HepG2 (cell line): ENCODE data around the gene JAZF1. TPM values are rescaled to one million over a fixed set of nuclear protein-coding genes. Genes with fewer than 3 reads are reported as not detected.

Experiments
- ATAC-seq: fragments of 200-7000 bp; cut with Tn5 transposase; 3 replicates; pipeline ENCODE4 v1.9.1; 2020; ENCODE audit warnings: mild to moderate bottlenecking, moderate library complexity
- BruUV-seq: library from RNA; stranded (reverse); fragments of 400-500 nt; replicated peaks from 2 replicates; lab custom pipeline; 2021; lab: Mats Ljungman, UMichigan
- CTCF ChIA-PET: fragments of 300-600 bp; formaldehyde crosslinking; extraction: SDS; loops from one replicate; lab custom pipeline; 2021; ENCODE audit warnings: low total read pairs, inconsistent platforms, low intra/inter-chr PET ratio; lab: Yijun Ruan, JAX
- POLR2A ChIA-PET: fragments of 350-600 bp; sonication (Branson Sonifier 250); formaldehyde crosslinking; loops from one replicate; lab custom pipeline; 2020; ENCODE audit warnings: antibody characterized with exemption, inconsistent platforms; lab: Yijun Ruan, JAX
- DNase-seq: peaks from one replicate; pipeline ENCODE4 v3.0.0-alpha.2; 2015; ENCODE audit warnings: low spot score
- FAIRE-seq: peaks from 3 replicates; lab custom pipeline; 2011; peaks lifted over from hg19 to GRCh38; lab: Jason Lieb, UNC
- H2AFZ ChIP-seq: one replicate; pipeline ENCODE4 v1.6.1; 2011; ENCODE audit warnings: low read length, inconsistent platforms
- H3K27ac ChIP-seq: fragments of 300-600 bp; 3 replicates; pipeline ENCODE4 v1.8.0; 2011; ENCODE audit warnings: mixed run types, mild to moderate bottlenecking, mixed read lengths, low read length, inconsistent platforms; ENCODE audit not compliant: insufficient read depth; ENCODE audit errors: extremely low read length
- H3K27me3 ChIP-seq, 2 experiments: fragments of 200-600 bp in 1 of 2; 2 replicates in 1 of 2; 3 replicates in 1 of 2; pipeline versions ENCODE4 v1.6.0 to v1.8.0; 2011; ENCODE audit warnings: low read length in 2 of 2, mild to moderate bottlenecking in 2 of 2, moderate library complexity in 2 of 2, inconsistent platforms in 1 of 2; ENCODE audit not compliant: insufficient read depth in 2 of 2, control insufficient read depth in 1 of 2
- H3K36me3 ChIP-seq, 2 experiments: fragments of 200-600 bp in 1 of 2; replicated peaks in 1 of 2; 2 replicates in 1 of 2; 3 replicates in 1 of 2; pipeline versions ENCODE4 v1.5.1 to v1.8.0; 2011; ENCODE audit warnings: low read length in 2 of 2, inconsistent platforms in 1 of 2; ENCODE audit not compliant: insufficient read depth in 2 of 2, control insufficient read depth in 1 of 2
- H3K4me1 ChIP-seq: 2 replicates; pipeline ENCODE4 v1.5.1; 2012; ENCODE audit warnings: low read length, inconsistent platforms; ENCODE audit not compliant: insufficient read depth
- H3K4me2 ChIP-seq: 2 replicates; pipeline ENCODE4 v1.6.0; 2011; ENCODE audit warnings: low read depth, low read length, inconsistent platforms
- H3K4me3 ChIP-seq, 3 experiments: fragments of 200-600 bp in 1 of 3; sonication (generic), shearing (Covaris generic) in 1 of 3; replicated peaks in 1 of 3; 2 replicates each; pipeline ENCODE4 v1.5.1; 2011 to 2016; ENCODE audit warnings: low read length in 3 of 3, inconsistent platforms in 2 of 3, low read depth in 2 of 3, mild to moderate bottlenecking in 2 of 3, control low read depth in 1 of 3, mixed read lengths in 1 of 3; ENCODE audit not compliant: insufficient read depth in 1 of 3
- H3K79me2 ChIP-seq: one replicate; pipeline ENCODE4 v1.6.1; 2011; ENCODE audit warnings: low read length, inconsistent platforms; ENCODE audit not compliant: insufficient read depth
- H3K9ac ChIP-seq: 2 replicates; pipeline ENCODE4 v1.6.0; 2011; ENCODE audit warnings: mild to moderate bottlenecking, low read depth, low read length, inconsistent platforms; ENCODE audit not compliant: insufficient read depth
- H3K9me3 ChIP-seq: 2 replicates; pipeline ENCODE4 v1.5.1; 2012; ENCODE audit warnings: mild to moderate bottlenecking, low read length
- H4K20me1 ChIP-seq: 2 replicates; pipeline ENCODE4 v1.6.0; 2011; ENCODE audit warnings: inconsistent platforms, mild to moderate bottlenecking, low read length, moderate library complexity; ENCODE audit not compliant: insufficient read depth
- ARHGAP35 ChIP-seq: sonication (generic); formaldehyde crosslinking; IDR thresholded peaks from 2 replicates; pipeline ENCODE4 v1.9.0; 2022; ENCODE audit warnings: mild to moderate bottlenecking, inconsistent platforms, moderate library complexity, missing genetic modification reagents, borderline replicate concordance
- ETV5 ChIP-seq: IDR thresholded peaks from 2 replicates; pipeline ENCODE4 v1.6.1; 2018; ENCODE audit warnings: missing biosample characterization, missing genetic modification reagents, inconsistent platforms, borderline replicate concordance
- ETV6 ChIP-seq: sonication (generic); formaldehyde crosslinking; conservative IDR thresholded peaks from 2 replicates; pipeline ENCODE4 v1.4.0; 2020; ENCODE audit warnings: missing genetic modification reagents
- GABPB1 ChIP-seq: IDR thresholded peaks from 2 replicates; pipeline ENCODE4 v1.6.1; 2016; ENCODE audit warnings: mild to moderate bottlenecking, missing genetic modification reagents, moderate library complexity, missing compliant biosample characterization
- GLI4 ChIP-seq: sonication (generic); formaldehyde crosslinking; IDR thresholded peaks from 2 replicates; pipeline ENCODE4 v1.5.1; 2020; ENCODE audit warnings: missing genetic modification reagents, mild to moderate bottlenecking, moderate library complexity, borderline replicate concordance
- HMG20B ChIP-seq: conservative IDR thresholded peaks from 2 replicates; pipeline ENCODE4 v1.6.1; 2016; ENCODE audit warnings: missing genetic modification reagents, missing compliant biosample characterization
- HOXA3 ChIP-seq: sonication (generic); formaldehyde crosslinking; IDR thresholded peaks from 2 replicates; pipeline ENCODE4 v1.5.0; 2020; ENCODE audit warnings: missing genetic modification reagents
- HOXD1 ChIP-seq: sonication (generic); formaldehyde crosslinking; IDR thresholded peaks from 2 replicates; pipeline ENCODE4 v1.5.0; 2020; ENCODE audit warnings: missing genetic modification reagents
- ZFP36 ChIP-seq: fragments of 150-350 bp; IDR thresholded peaks from 2 replicates; pipeline ENCODE4 v1.6.1; 2018; ENCODE audit warnings: borderline replicate concordance, low read length, low read depth; ENCODE audit not compliant: partially characterized antibody
- ZFP91 ChIP-seq: sonication (generic); formaldehyde crosslinking; IDR thresholded peaks from 2 replicates; pipeline ENCODE4 v1.9.0; 2022; ENCODE audit warnings: missing genetic modification reagents, mild to moderate bottlenecking, borderline replicate concordance
- ZNF224 ChIP-seq: sonication (generic); formaldehyde crosslinking; IDR thresholded peaks from 2 replicates; pipeline ENCODE4 v1.5.0; 2020; ENCODE audit warnings: mild to moderate bottlenecking, missing genetic modification reagents
- ZNF773 ChIP-seq: sonication (generic); formaldehyde crosslinking; IDR thresholded peaks from 2 replicates; pipeline ENCODE4 v1.4.0; 2020; ENCODE audit warnings: missing genetic modification reagents, borderline replicate concordance
- ZNF83 ChIP-seq: sonication (generic); formaldehyde crosslinking; IDR thresholded peaks from 2 replicates; pipeline ENCODE4 v1.4.0; 2020; ENCODE audit warnings: missing genetic modification reagents, mild to moderate bottlenecking, borderline replicate concordance
- ZSCAN25 ChIP-seq: sonication (generic); formaldehyde crosslinking; IDR thresholded peaks from 2 replicates; pipeline ENCODE4 v1.8.0; 2022; ENCODE audit warnings: mild to moderate bottlenecking, missing genetic modification reagents
- ZSCAN30 ChIP-seq: sonication (generic); formaldehyde crosslinking; IDR thresholded peaks from 2 replicates; pipeline ENCODE4 v1.5.0; 2020; ENCODE audit warnings: mild to moderate bottlenecking, missing genetic modification reagents
- WGBS: methylation state at CpG from one replicate; pipeline ENCODE4 v1.1.6; 2017; ENCODE audit warnings: low lambda C conversion rate; 5-methylcytosine and 5-hydroxymethylcytosine counted together
- in situ Hi-C: cut with HindIII; loops from 2 replicates; pipeline ENCODE4 v1.10.0; 2017; ENCODE audit warnings: low pct_unique_long_range_greater_than_20kb; ENCODE audit not compliant: extremely low pct_ligation_motif_present
- intact Hi-C: fragments of 100-400 bp; cut with micrococcal nuclease; formaldehyde crosslinking; loops from one replicate; pipeline ENCODE4 v1.10.0; 2022; ENCODE audit not compliant: unreplicated experiment
- polyA plus RNA-seq, 8 experiments: library from polyadenylated mRNA; depleted of rRNA in 3 of 8; stranded (reverse) in 7 of 8; unstranded in 1 of 8; fragments of >200 nt; fragmentation: Illumina TruSeq in 4 of 8; extraction: Trizol in 4 of 8; gene quantifications; 2 replicates each; pipeline versions ENCODE4 v1.2.1 to v1.2.3, GENCODE V29; 2011 to 2016; ENCODE audit warnings: low read depth in 4 of 8, missing spikeins in 1 of 8, mixed read lengths in 1 of 8; ENCODE audit not compliant: insufficient read depth in 1 of 8
- total RNA-seq, 5 experiments: library from RNA; depleted of rRNA; stranded (reverse); fragments of >200 nt; fragmentation: Illumina TruSeq; extraction: Trizol; gene quantifications; 2 replicates each; pipeline ENCODE4 v1.2.3, GENCODE V29; 2016; ENCODE audit warnings: low read depth in 1 of 5
- TF ChIP-seq, protein P1 (sequence below): sonication (generic); formaldehyde crosslinking; IDR thresholded peaks from 2 replicates; pipeline ENCODE4 v1.4.0; 2020; ENCODE audit warnings: missing genetic modification reagents, mild to moderate bottlenecking, borderline replicate concordance
- TF ChIP-seq, protein P2 (sequence below): sonication (generic); formaldehyde crosslinking; IDR thresholded peaks from 2 replicates; pipeline ENCODE4 v1.5.0; 2020; ENCODE audit warnings: missing genetic modification reagents

Gene JAZF1
- total and polyA plus RNA-seq, 2 of the 13 experiments (the other 11 are each of a cell fraction or from before 2014, with no cell fraction given) = not detected

GRCh38 chr7:28224172-28224571, 43.6 kb upstream of the JAZF1 start:
- in situ Hi-C loops = no loop called here
- no TSS peak for BruUV-seq
- Histone ChIP-seq H3K4me2 (no peak overlapping the region), H2AFZ (no peak overlapping the region), H3K79me2 (no peaks in the 10 kb centered on the region), H3K4me3 (no peak overlapping the region), H3K27ac (no peak overlapping the region), H3K9me3 (no peaks in the 10 kb centered on the region), H3K27me3 (no peaks in the 10 kb centered on the region), H3K36me3 (no peaks in the 10 kb centered on the region), H3K9ac (no peak overlapping the region), H4K20me1 (no peaks in the 10 kb centered on the region), H3K4me1 (no peaks in the 10 kb centered on the region)
- WGBS = 0% methylated on average over 1 of the region's 1 CpG
- POLR2A ChIA-PET = no interaction called here
- FAIRE-seq = no peak
- intact Hi-C loops = no loop called here
- DNase-seq = no peak
- CTCF ChIA-PET = no interaction called here
- no peak for ATAC-seq
- TF ChIP-seq ZFP36 = no peak
- no peak for TF ChIP-seq GABPB1 (CRISPR knock-in tag)
- no peak for TF ChIP-seq ETV5 (CRISPR knock-in tag)
- no peak for TF ChIP-seq ARHGAP35 (CRISPR knock-in tag)
- TF ChIP-seq HMG20B (CRISPR knock-in tag) = no peak
- TF ChIP-seq, protein P1, sequence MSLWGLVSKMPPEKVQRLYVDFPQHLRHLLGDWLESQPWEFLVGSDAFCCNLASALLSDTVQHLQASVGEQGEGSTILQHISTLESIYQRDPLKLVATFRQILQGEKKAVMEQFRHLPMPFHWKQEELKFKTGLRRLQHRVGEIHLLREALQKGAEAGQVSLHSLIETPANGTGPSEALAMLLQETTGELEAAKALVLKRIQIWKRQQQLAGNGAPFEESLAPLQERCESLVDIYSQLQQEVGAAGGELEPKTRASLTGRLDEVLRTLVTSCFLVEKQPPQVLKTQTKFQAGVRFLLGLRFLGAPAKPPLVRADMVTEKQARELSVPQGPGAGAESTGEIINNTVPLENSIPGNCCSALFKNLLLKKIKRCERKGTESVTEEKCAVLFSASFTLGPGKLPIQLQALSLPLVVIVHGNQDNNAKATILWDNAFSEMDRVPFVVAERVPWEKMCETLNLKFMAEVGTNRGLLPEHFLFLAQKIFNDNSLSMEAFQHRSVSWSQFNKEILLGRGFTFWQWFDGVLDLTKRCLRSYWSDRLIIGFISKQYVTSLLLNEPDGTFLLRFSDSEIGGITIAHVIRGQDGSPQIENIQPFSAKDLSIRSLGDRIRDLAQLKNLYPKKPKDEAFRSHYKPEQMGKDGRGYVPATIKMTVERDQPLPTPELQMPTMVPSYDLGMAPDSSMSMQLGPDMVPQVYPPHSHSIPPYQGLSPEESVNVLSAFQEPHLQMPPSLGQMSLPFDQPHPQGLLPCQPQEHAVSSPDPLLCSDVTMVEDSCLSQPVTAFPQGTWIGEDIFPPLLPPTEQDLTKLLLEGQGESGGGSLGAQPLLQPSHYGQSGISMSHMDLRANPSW = no peak
- no peak for TF ChIP-seq HOXA3
- TF ChIP-seq ZNF83 = no peak
- TF ChIP-seq ZSCAN25 (CRISPR knock-in tag) = no peak
- TF ChIP-seq ZNF773 (CRISPR knock-in tag) = no peak
- TF ChIP-seq ZFP91 (CRISPR knock-in tag) = no peak
- TF ChIP-seq, protein P2, sequence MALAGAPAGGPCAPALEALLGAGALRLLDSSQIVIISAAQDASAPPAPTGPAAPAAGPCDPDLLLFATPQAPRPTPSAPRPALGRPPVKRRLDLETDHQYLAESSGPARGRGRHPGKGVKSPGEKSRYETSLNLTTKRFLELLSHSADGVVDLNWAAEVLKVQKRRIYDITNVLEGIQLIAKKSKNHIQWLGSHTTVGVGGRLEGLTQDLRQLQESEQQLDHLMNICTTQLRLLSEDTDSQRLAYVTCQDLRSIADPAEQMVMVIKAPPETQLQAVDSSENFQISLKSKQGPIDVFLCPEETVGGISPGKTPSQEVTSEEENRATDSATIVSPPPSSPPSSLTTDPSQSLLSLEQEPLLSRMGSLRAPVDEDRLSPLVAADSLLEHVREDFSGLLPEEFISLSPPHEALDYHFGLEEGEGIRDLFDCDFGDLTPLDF (CRISPR knock-in tag) = no peak
- TF ChIP-seq ZNF224 (CRISPR knock-in tag) = no peak
- TF ChIP-seq GLI4 (CRISPR knock-in tag) = no peak
- TF ChIP-seq ETV6 (CRISPR knock-in tag) = no peak
- TF ChIP-seq HOXD1 (CRISPR knock-in tag) = no peak
- no peak for TF ChIP-seq ZSCAN30
